Esophagus squamous epithelium (tissue), 5 donors: ENCODE data around the gene CDK2. TPM values are rescaled to one million over a fixed set of nuclear protein-coding genes. Genes with fewer than 3 reads are reported as not detected.

Source experiments
- DNase-seq: peaks from one replicate; lab custom pipeline; 2025; lab: John Stamatoyannopoulos, UW
- H3K27ac ChIP-seq, 4 donors: fragments of 200-600 bp; sonication (generic); one replicate each; pipeline ENCODE4 v1.5.1; 2016 to 2019; ENCODE audit warnings: mild to moderate bottlenecking in 1 of 4
- H3K27me3 ChIP-seq, 4 donors: fragments of 200-600 bp; sonication (generic); 1 replicate in 3 of 4; 2 replicates in 1 of 4; pipeline versions ENCODE4 v1.5.1 to v1.6.0; 2017 to 2021; ENCODE audit warnings: antibody characterized with exemption in 1 of 4
- H3K36me3 ChIP-seq, 3 donors: fragments of 200-600 bp; sonication (generic); one replicate each; pipeline ENCODE4 v1.5.1; 2016 to 2019
- H3K4me1 ChIP-seq, 3 donors: fragments of 200-600 bp; sonication (generic); one replicate each; pipeline ENCODE4 v1.5.1; 2017 to 2019
- H3K4me3 ChIP-seq, 4 donors: fragments of 200-600 bp; sonication (generic); 1 replicate in 3 of 4; 2 replicates in 1 of 4; pipeline ENCODE4 v1.5.1; 2016 to 2019; ENCODE audit warnings: mild to moderate bottlenecking in 2 of 4, moderate library complexity in 1 of 4
- H3K9me3 ChIP-seq, 3 donors: fragments of 200-600 bp; sonication (generic); one replicate each; pipeline ENCODE4 v1.5.1; 2016 to 2019
- POLR2A ChIP-seq, 4 donors: fragments of 450-650 bp; IDR thresholded peaks; one replicate each; pipeline ENCODE4 v1.6.1; 2017; ENCODE audit warnings: antibody characterized with exemption in 4 of 4, mild to moderate bottlenecking in 4 of 4, moderate library complexity in 3 of 4
- WGBS, 2 donors: methylation state at CpG; one replicate each; pipeline ENCODE4 v1.1.5; 2018; 5-methylcytosine and 5-hydroxymethylcytosine counted together
- intact Hi-C: fragments of 100-400 bp; cut with DNase I; formaldehyde crosslinking; loops from one replicate; pipeline ENCODE4 v1.15.0; 2022
- total RNA-seq, 4 donors: library from RNA; depleted of rRNA; stranded (reverse); fragments of >200 nt; gene quantifications; one replicate each; pipeline ENCODE4 v1.1.0, GENCODE V29; 2016
- TF ChIP-seq, protein P1 (sequence below), 6 experiments: fragments of 450-650 bp in 4 of 6; fragments of 200-600 bp in 2 of 6; sonication (generic) in 2 of 6; IDR thresholded peaks; one replicate each; pipeline ENCODE4 v1.5.1; 2016 to 2019; ENCODE audit warnings: antibody characterized with exemption in 6 of 6, mild to moderate bottlenecking in 4 of 6, moderate library complexity in 4 of 6
- donor health status: DM: yes; HTN: yes; CAD: no.

The CDK2 gene
- total RNA-seq, 4 donors from 2014 or later: 11.1 to 22.6 (median 17.0) TPM

DNA sequence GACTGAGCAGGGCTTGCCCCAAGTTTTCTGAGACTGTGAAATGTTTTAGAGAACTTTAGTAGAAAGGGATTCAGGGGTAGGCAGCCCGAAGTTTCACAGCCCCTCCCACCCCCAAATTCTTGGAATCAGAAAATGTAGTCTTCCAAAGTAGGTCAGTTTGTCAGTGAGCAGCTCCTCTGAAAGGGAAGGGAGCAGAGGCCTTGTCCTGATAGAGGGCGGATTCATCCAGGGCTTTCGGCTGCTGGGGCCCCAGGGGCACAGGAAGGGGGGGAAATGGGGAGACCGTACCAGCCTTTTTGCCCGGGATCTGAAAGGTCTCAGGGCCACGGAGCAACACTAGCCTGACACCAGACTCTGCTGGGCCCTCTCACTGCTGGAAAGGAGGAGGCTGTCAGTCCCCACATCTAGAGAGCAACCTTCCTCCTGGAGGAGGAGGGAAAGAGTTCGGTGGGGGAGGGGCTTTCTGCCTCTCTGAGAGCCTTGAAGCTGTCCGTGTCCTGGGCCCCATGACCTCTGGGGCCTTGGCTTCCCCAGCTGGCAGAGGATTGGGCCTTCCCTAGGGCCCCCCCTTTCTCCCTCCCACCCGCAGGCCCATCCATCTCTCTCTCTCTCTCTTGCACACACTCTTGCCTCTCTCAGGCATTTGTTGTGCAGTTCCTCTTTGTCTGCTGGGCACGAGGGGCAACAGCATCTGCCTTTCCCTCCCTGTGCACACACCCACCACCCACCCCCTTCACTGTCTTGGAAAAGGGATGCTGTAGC, 54.0 kb downstream of the CDK2 start, which contains the start of gene IKZF4:
Gene IKZF4, plus strand, starts transcription at position 621 of the 762 bp plus-strand sequence. CDS start 451 bp downstream, outside the sequence.
- no peak for DNase-seq
- TF ChIP-seq, protein P1, sequence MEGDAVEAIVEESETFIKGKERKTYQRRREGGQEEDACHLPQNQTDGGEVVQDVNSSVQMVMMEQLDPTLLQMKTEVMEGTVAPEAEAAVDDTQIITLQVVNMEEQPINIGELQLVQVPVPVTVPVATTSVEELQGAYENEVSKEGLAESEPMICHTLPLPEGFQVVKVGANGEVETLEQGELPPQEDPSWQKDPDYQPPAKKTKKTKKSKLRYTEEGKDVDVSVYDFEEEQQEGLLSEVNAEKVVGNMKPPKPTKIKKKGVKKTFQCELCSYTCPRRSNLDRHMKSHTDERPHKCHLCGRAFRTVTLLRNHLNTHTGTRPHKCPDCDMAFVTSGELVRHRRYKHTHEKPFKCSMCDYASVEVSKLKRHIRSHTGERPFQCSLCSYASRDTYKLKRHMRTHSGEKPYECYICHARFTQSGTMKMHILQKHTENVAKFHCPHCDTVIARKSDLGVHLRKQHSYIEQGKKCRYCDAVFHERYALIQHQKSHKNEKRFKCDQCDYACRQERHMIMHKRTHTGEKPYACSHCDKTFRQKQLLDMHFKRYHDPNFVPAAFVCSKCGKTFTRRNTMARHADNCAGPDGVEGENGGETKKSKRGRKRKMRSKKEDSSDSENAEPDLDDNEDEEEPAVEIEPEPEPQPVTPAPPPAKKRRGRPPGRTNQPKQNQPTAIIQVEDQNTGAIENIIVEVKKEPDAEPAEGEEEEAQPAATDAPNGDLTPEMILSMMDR (IDR thresholded peaks at IDR 0.05): no peak
- no peak for TF ChIP-seq POLR2A (IDR thresholded peaks at IDR 0.05)
- H3K27ac ChIP-seq: peak within 1 kb of the TSS; percentile 47 to 88 (median 72)
- H3K4me1 ChIP-seq: peaks cover 12 to 26% (median 12%) of the 10 kb centered on the region in 3 donors
- no peaks in the 10 kb centered on the region for H3K27me3 ChIP-seq
- peak within 1 kb of the TSS in 3 of 4 donors; percentile 33 to 49 (median 33) for H3K4me3 ChIP-seq
- intact Hi-C loops: no loop called here
- H3K36me3 ChIP-seq: peaks cover 0 to 30% (median 0%) of the 10 kb centered on the region in 3 donors
- WGBS, 2 donors: 34 to 45% methylated on average over 3 to 8 of the region's 10 CpGs
- no peaks in the 10 kb centered on the region for H3K9me3 ChIP-seq

DNA sequence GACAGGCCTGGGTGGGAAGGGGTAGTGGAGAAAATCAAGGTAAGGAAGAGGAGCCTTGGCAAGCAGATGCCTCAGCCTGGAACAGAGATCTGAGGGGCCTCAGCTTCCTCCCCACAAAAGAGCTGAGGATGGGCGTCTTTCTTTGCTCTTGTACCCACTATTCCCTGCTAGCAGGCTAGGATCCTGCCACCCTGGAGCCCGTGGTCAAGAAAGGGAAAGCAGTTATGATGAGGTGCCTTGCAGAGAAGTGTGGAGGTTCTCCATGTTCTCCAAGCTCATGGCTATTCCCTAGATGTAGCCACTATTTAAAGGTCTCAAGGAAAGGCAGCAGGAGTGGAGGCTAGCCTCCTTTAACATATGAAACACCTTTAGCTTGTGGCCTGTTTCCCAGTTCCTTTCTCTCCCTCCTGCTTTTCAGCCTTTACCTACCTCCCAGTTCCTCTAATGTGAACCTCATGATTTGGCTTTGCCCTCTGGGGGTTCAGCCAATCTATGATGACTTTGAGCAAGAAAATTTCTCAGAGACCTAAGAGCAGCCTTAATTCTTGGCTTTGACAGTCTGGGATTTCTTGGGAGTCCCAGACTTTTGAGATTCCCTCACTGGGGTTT, 55.4 kb downstream of the CDK2 start:
- DNase-seq: no peak
- peak overlapping the region; percentile 47 to 88 (median 72) for H3K27ac ChIP-seq
- H3K36me3 ChIP-seq: peaks cover 0 to 39% (median 0%) of the 10 kb centered on the region in 3 donors
- peaks cover 12 to 26% (median 12%) of the 10 kb centered on the region in 3 donors for H3K4me1 ChIP-seq
- 48 to 71% methylated on average over 2 of the region's 2 CpGs for WGBS, 2 donors
- peak overlapping the region in 2 of 4 donors; percentile 33 to 49 for H3K4me3 ChIP-seq
- no peaks in the 10 kb centered on the region for H3K27me3 ChIP-seq
- intact Hi-C loops: no loop called here
- no peak for TF ChIP-seq POLR2A (IDR thresholded peaks at IDR 0.05)
- TF ChIP-seq, protein P1 (IDR thresholded peaks at IDR 0.05): no peak
- no peaks in the 10 kb centered on the region for H3K9me3 ChIP-seq

Other genes starting within 250 kb of the CDK2 start
- 10 to 100 TPM in 1 of 4 donors, 1 to 10 TPM in 3; 1.3 to 13.5 (median 4.1) TPM for gene RDH5, start 246.4 kb upstream of the CDK2 start, total RNA-seq
- gene CD63, start 237.8 kb upstream of the CDK2 start, total RNA-seq: 100 to 1,000 TPM; 144 to 349 (median 264) TPM
- gene GDF11, start 223.7 kb upstream of the CDK2 start, total RNA-seq: 1 to 10 TPM in 3 of 4 donors, under 1 TPM in 1; 0.19 to 1.9 (median 1.5) TPM
- 10 to 100 TPM; 22.6 to 60.1 (median 53.7) TPM for gene SARNP, start 149.1 kb upstream of the CDK2 start, total RNA-seq
- 10 to 100 TPM; 29.9 to 31.9 (median 31.1) TPM for gene ORMDL2, start 148.8 kb upstream of the CDK2 start, total RNA-seq
- 10 to 100 TPM; 15.3 to 30.2 (median 19.9) TPM for gene DNAJC14, start 137.2 kb upstream of the CDK2 start, total RNA-seq
- 1 to 10 TPM; 1.5 to 3.1 (median 1.8) TPM for gene MMP19, start 123.9 kb upstream of the CDK2 start, total RNA-seq
- gene PYM1, start 38.9 kb upstream of the CDK2 start, total RNA-seq: 100 to 1,000 TPM in 1 of 4 donors, 10 to 100 TPM in 3; 60.7 to 107 (median 85.0) TPM
- gene DGKA, start 35.7 kb upstream of the CDK2 start, total RNA-seq: 100 to 1,000 TPM in 3 of 4 donors, 10 to 100 TPM in 1; 95.7 to 209 (median 159) TPM
- 1 to 10 TPM in 1 of 4 donors, under 1 TPM in 3; 0.48 to 3.4 (median 0.67) TPM for gene PMEL, start 788 bp upstream of the CDK2 start, total RNA-seq
- 10 to 100 TPM; 78.2 to 94.2 (median 86.4) TPM for gene RAB5B, start 7.2 kb downstream of the CDK2 start, total RNA-seq
- 10 to 100 TPM; 16.0 to 30.0 (median 18.5) TPM for gene SUOX, start 30.4 kb downstream of the CDK2 start, total RNA-seq
- gene IKZF4, start 54.2 kb downstream of the CDK2 start, total RNA-seq: 1 to 10 TPM; 1.2 to 2.0 (median 1.9) TPM
- 1,000 to 10,000 TPM in 2 of 4 donors, 100 to 1,000 TPM in 2; 381 to 1,639 (median 1,040) TPM for gene RPS26, start 75.1 kb downstream of the CDK2 start, total RNA-seq
- gene ERBB3, start 113.3 kb downstream of the CDK2 start, total RNA-seq: 100 to 1,000 TPM in 1 of 4 donors, 10 to 100 TPM in 3; 36.0 to 125 (median 82.8) TPM
- gene PA2G4, start 137.7 kb downstream of the CDK2 start, total RNA-seq: 100 to 1,000 TPM in 3 of 4 donors, 10 to 100 TPM in 1; 89.3 to 206 (median 176) TPM
- gene RPL41, start 149.8 kb downstream of the CDK2 start, total RNA-seq: 1,000 to 10,000 TPM in 3 of 4 donors, 100 to 1,000 TPM in 1; 966 to 4,641 (median 3,066) TPM
- 1 to 10 TPM; 1.5 to 3.8 (median 2.3) TPM for gene ZC3H10, start 151.4 kb downstream of the CDK2 start, total RNA-seq
- 10 to 100 TPM; 42.6 to 70.8 (median 62.5) TPM for gene ESYT1, start 161.4 kb downstream of the CDK2 start, total RNA-seq
- 10 to 100 TPM; 26.3 to 51.0 (median 37.8) TPM for gene MYL6B, start 185.8 kb downstream of the CDK2 start, total RNA-seq
- 1,000 to 10,000 TPM; 1,011 to 2,279 (median 1,490) TPM for gene MYL6, start 191.5 kb downstream of the CDK2 start, total RNA-seq
- 10 to 100 TPM; 31.7 to 64.9 (median 46.1) TPM for gene SMARCC2, start 222.7 kb downstream of the CDK2 start, total RNA-seq